Osteocyte (in vitro differentiated cells): ENCODE measurements around the gene ACOXL. TPM values are rescaled to one million over a fixed set of nuclear protein-coding genes. Genes with fewer than 3 reads are reported as not detected.

Source experiments
- DNase-seq: peaks from one replicate; pipeline ENCODE4 v3.0.0; 2021; ENCODE audit warnings: mixed read lengths; ENCODE audit not compliant: unreplicated experiment; ENCODE audit errors: extremely low spot score
- H3K27ac Mint-ChIP-seq: one replicate; pipeline ENCODE4 v1.8.0; 2021; ENCODE audit warnings: mild to moderate bottlenecking, mixed read lengths; ENCODE audit not compliant: unreplicated experiment
- H3K27me3 Mint-ChIP-seq: one replicate; pipeline ENCODE4 v1.8.0; 2021; ENCODE audit warnings: mixed read lengths; ENCODE audit not compliant: unreplicated experiment
- H3K36me3 Mint-ChIP-seq: one replicate; pipeline ENCODE4 v1.8.0; 2021; ENCODE audit warnings: mixed read lengths; ENCODE audit not compliant: unreplicated experiment
- H3K4me1 Mint-ChIP-seq: one replicate; pipeline ENCODE4 v1.8.0; 2021; ENCODE audit warnings: mixed read lengths; ENCODE audit not compliant: unreplicated experiment
- H3K4me3 Mint-ChIP-seq: one replicate; pipeline ENCODE4 v1.8.0; 2021; ENCODE audit warnings: mild to moderate bottlenecking, moderate library complexity, mixed read lengths; ENCODE audit not compliant: unreplicated experiment
- H3K9me3 Mint-ChIP-seq: one replicate; pipeline ENCODE4 v1.8.0; 2021; ENCODE audit warnings: mixed read lengths; ENCODE audit not compliant: unreplicated experiment
- CTCF ChIP-seq: fragments of 200-600 bp; sonication (generic); IDR thresholded peaks from 2 replicates; pipeline ENCODE4 v1.5.0; 2021; ENCODE audit warnings: antibody characterized with exemption, mild to moderate bottlenecking, moderate library complexity
- total RNA-seq: library from RNA; stranded (reverse); gene quantifications from 2 replicates; pipeline ENCODE4 v1.2.1, GENCODE V29; 2021

Gene ACOXL
- total RNA-seq, 1 donor from 2014 or later = not detected

- TF ChIP-seq CTCF = no peak
- no peaks in the 10 kb centered on the region for H3K9me3 Mint-ChIP-seq
- no peak overlapping the region for H3K4me3 Mint-ChIP-seq
- no peak overlapping the region for H3K27ac Mint-ChIP-seq
- no peaks in the 10 kb centered on the region for H3K36me3 Mint-ChIP-seq
- no peaks in the 10 kb centered on the region for H3K4me1 Mint-ChIP-seq
- no peak for DNase-seq
- H3K27me3 Mint-ChIP-seq = peaks cover 41% of the 10 kb centered on the region
Observed at GRCh38 chr2:111108745-111109271, 376.4 kb downstream of the ACOXL start.

- Mint-ChIP-seq H3K4me3 (no peak overlapping the region), H3K9me3 (no peaks in the 10 kb centered on the region), H3K4me1 (no peaks in the 10 kb centered on the region), H3K27me3 (peaks cover 43% of the 10 kb centered on the region), H3K27ac (no peak overlapping the region), H3K36me3 (no peaks in the 10 kb centered on the region)
- DNase-seq = no peak
- TF ChIP-seq CTCF = no peak
Observed at GRCh38 chr2:111111101-111111755, 378.9 kb downstream of the ACOXL start.

- Mint-ChIP-seq H3K4me1 (peaks cover 19% of the 10 kb centered on the region), H3K27me3 (peaks cover 41% of the 10 kb centered on the region), H3K27ac (no peak overlapping the region), H3K36me3 (no peaks in the 10 kb centered on the region), H3K4me3 (no peak overlapping the region), H3K9me3 (no peaks in the 10 kb centered on the region)
- DNase-seq = no peak
- no peak for TF ChIP-seq CTCF
Observed at GRCh38 chr2:111113838-111114237, 381.5 kb downstream of the ACOXL start.

GRCh38 chr2:111116011-111116746, 383.8 kb downstream of the ACOXL start:
- TF ChIP-seq CTCF = no peak
- no peak for DNase-seq
- peaks cover 30% of the 10 kb centered on the region for H3K4me1 Mint-ChIP-seq
- no peaks in the 10 kb centered on the region for H3K36me3 Mint-ChIP-seq
- H3K27me3 Mint-ChIP-seq = peaks cover 39% of the 10 kb centered on the region
- no peaks in the 10 kb centered on the region for H3K9me3 Mint-ChIP-seq
- H3K4me3 Mint-ChIP-seq = no peak overlapping the region
- no peak overlapping the region for H3K27ac Mint-ChIP-seq
